Measurements from ENCODE around the gene MYL6B. TPM values are rescaled to one million over a fixed set of nuclear protein-coding genes. Genes with fewer than 3 reads are reported as not detected.

Gene MYL6B
- total RNA-seq, 1 experiment from 2014 or later: 44.8 TPM

DNA sequence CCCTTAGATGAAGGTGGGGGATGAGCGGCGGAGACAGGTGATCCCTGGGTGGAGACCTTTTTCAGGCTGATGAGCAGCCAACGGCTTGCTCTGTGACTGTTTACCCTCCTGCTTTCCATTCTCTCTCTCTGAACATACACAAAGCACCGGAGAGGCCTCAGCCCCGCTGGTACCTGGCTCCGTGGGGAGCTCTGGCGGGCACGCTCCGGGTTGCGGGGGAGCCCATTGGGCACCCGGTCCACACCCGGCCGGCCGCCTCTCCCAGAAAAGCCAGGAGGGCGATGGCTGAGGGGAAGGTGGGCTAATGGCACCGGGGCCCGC, 36.4 kb downstream of the MYL6B start:
- DNase-seq: no peak
- peaks cover 26% of the 10 kb centered on the region for H3K4me1 Mint-ChIP-seq (ENCODE audit: low read depth, unreplicated experiment)
- Histone ChIP-seq H3K4me3 (ENCODE audit: low read depth, low read length) (peak overlapping the region; percentile 49), H3K36me3 (ENCODE audit: control insufficient read depth, insufficient read depth, low read length) (peaks cover 3% of the 10 kb centered on the region), H3K4me1 (peaks cover 19% of the 10 kb centered on the region), H3K9me3 (no peaks in the 10 kb centered on the region), H3K27me3 (replicated peaks; ENCODE audit: control insufficient read depth, insufficient read depth, low read length) (no peaks in the 10 kb centered on the region)
- CTCF ChIA-PET: interaction anchor here (0.5 to 3.8 kb wide), 15 partner anchors 8 to 450 kb away, joined by 3 to 99 read pairs (median 7); partner anchors contain the start of genes ANKRD52, CNPY2, ESYT1 and MYL6
- TF ChIP-seq, protein P1, sequence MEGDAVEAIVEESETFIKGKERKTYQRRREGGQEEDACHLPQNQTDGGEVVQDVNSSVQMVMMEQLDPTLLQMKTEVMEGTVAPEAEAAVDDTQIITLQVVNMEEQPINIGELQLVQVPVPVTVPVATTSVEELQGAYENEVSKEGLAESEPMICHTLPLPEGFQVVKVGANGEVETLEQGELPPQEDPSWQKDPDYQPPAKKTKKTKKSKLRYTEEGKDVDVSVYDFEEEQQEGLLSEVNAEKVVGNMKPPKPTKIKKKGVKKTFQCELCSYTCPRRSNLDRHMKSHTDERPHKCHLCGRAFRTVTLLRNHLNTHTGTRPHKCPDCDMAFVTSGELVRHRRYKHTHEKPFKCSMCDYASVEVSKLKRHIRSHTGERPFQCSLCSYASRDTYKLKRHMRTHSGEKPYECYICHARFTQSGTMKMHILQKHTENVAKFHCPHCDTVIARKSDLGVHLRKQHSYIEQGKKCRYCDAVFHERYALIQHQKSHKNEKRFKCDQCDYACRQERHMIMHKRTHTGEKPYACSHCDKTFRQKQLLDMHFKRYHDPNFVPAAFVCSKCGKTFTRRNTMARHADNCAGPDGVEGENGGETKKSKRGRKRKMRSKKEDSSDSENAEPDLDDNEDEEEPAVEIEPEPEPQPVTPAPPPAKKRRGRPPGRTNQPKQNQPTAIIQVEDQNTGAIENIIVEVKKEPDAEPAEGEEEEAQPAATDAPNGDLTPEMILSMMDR (IDR thresholded peaks at IDR 0.05; ENCODE audit: insufficient read depth in 1 of 2, low read depth in 1 of 2, low read length in 1 of 2, severe bottlenecking in 1 of 2, unreplicated experiment in 1 of 2): no peak
- no peaks in the 10 kb centered on the region for H3K9me3 Mint-ChIP-seq (ENCODE audit: unreplicated experiment)
- peak overlapping the region; percentile 97 for H3K4me3 Mint-ChIP-seq (ENCODE audit: unreplicated experiment)
- H3K36me3 Mint-ChIP-seq (ENCODE audit: insufficient read depth, unreplicated experiment): peaks cover 53% of the 10 kb centered on the region
- POLR2A ChIA-PET: interaction anchor here (0.9 to 2.3 kb wide), 9 partner anchors 30 to 127 kb away, joined by 3 to 20 read pairs (median 7); partner anchors contain the start of genes CNPY2, COQ10A, ESYT1 and MYL6
- BruUV-seq (replicated peaks): no TSS peak
- intact Hi-C loops (cut with micrococcal nuclease; ENCODE audit: unreplicated experiment): loop anchor here (1.0 to 2.0 kb wide), 2 partner anchors 29 to 62 kb away; no protein-coding TSS in a partner anchor
- H3K27me3 Mint-ChIP-seq (ENCODE audit: insufficient read depth, unreplicated experiment): peaks cover 3% of the 10 kb centered on the region
- peak overlapping the region; percentile 81 for H3K27ac Mint-ChIP-seq (ENCODE audit: unreplicated experiment)

DNA sequence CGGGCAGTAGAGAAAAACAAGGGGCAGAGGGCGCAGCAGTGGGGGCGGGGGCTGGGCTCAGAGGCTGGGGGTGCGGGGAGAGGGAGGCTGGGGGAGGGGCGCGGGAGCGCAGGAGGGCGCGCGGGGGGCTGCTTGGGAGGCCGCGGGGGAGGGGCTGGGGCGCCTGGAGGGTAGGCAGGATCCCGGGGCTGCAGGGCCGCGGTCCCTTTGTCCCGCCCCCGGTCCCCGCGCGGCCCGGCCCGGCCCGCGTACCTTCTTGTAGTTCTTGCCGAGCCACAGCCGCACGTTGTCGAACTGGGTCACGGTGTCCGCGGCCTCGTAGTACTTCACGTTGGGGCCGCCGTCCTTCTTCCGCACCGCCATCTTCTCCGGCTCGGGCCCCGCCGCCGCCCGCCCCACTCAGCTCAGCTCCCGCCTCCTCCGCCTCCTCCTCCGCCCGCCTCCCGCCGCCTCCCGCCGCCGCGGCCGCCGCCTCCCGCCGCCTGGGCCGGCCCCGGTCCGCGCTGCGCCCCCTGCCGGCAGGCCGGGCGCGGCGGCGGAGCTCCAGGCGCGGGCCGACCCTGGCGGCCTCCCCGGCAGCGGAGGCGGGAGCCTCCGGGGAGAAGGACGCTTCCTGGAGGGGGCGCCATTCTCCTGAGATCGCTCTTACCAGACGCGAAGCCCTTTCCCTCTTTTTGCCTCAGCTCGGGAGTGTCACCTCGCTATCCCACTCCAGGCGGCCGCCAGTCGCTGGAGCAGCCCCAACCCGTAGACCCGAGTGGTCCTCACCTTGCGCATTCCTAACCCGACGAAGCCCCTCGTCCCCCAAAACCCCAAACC, 36.9 kb downstream of the MYL6B start, which contains the start of gene SMARCC2:
Gene SMARCC2 (minus strand): TSS at position 385 of the 819 bp plus-strand sequence. CDS start 22 bp downstream, at position 363.
- peaks cover 19% of the 10 kb centered on the region for H3K4me1 ChIP-seq
- peak within 1 kb of the TSS; percentile 97 for H3K4me3 Mint-ChIP-seq (ENCODE audit: unreplicated experiment)
- H3K4me3 ChIP-seq (ENCODE audit: low read depth, low read length): peak within 1 kb of the TSS; percentile 49
- H3K9me3 Mint-ChIP-seq (ENCODE audit: unreplicated experiment): no peaks in the 10 kb centered on the region
- BruUV-seq (replicated peaks): no TSS peak
- peaks cover 3% of the 10 kb centered on the region; the same call in 1 of the 2 replicates for H3K36me3 ChIP-seq (ENCODE audit: control insufficient read depth, insufficient read depth, low read length)
- H3K36me3 Mint-ChIP-seq (ENCODE audit: insufficient read depth, unreplicated experiment): peaks cover 47% of the 10 kb centered on the region
- intact Hi-C loops (cut with micrococcal nuclease; ENCODE audit: unreplicated experiment): loop anchor here (1.0 to 2.0 kb wide), 2 partner anchors 30 to 63 kb away; no protein-coding TSS in a partner anchor
- POLR2A ChIA-PET: interaction anchor here (0.7 to 2.3 kb wide), 11 partner anchors 17 to 127 kb away, joined by 3 to 20 read pairs (median 5); partner anchors contain the start of genes CNPY2, COQ10A, ESYT1 and MYL6
- no peaks in the 10 kb centered on the region for H3K27me3 ChIP-seq (replicated peaks; ENCODE audit: control insufficient read depth, insufficient read depth, low read length)
- H3K27me3 Mint-ChIP-seq (ENCODE audit: insufficient read depth, unreplicated experiment): peaks cover 3% of the 10 kb centered on the region
- TF ChIP-seq, protein P1 (IDR thresholded peaks at IDR 0.05; ENCODE audit: insufficient read depth in 1 of 2, low read depth in 1 of 2, low read length in 1 of 2, severe bottlenecking in 1 of 2, unreplicated experiment in 1 of 2): peak; percentile 73 to 74
- no peaks in the 10 kb centered on the region for H3K9me3 ChIP-seq
- CTCF ChIA-PET: interaction anchor here (0.6 to 3.8 kb wide), 28 partner anchors 8 to 451 kb away, joined by 3 to 99 read pairs (median 4); partner anchors contain the start of genes ANKRD52, CNPY2, COQ10A and ESYT1
- DNase-seq: peak; percentile 92 to 94
- peaks cover 29% of the 10 kb centered on the region for H3K4me1 Mint-ChIP-seq (ENCODE audit: low read depth, unreplicated experiment)
- peak within 1 kb of the TSS; percentile 98 for H3K27ac Mint-ChIP-seq (ENCODE audit: unreplicated experiment)

Measured in Caco-2 (cell line).